Cerebellar nuclear complex (tissue), 1 donor: ENCODE data around the gene NT5C1A.
A peak's percentile ranks its signal among the peaks of the same experiment; 100 is the strongest.

Experiments
- DNase-seq, 2 experiments: peaks; one replicate each; lab custom pipeline; 2025; lab: John Stamatoyannopoulos, UW

Gene NT5C1A

GRCh38 chr1:39689635-39690034, 17.7 kb upstream of the NT5C1A start:
- DNase-seq, result peak in 1 of 2 experiments; percentile 34

DNA sequence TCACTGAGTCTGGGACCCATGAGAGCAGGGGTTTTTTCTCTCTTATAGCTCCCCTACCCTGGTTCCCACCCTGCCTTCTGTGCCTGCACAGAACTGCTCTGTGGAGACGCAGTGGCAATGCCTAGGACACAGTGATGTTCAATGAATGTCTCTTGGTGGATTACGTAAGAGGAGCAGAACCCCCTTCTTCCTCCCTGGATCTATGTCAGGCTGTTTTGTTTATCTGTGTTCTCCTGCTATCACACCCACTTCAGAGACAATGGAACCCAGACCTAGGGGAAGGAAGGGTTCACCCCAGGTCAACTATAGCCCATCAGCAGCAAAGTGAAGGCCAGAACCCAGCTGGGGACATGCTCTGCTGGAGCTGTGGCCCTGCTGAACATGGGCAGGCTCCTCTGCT, 17.3 kb upstream of the NT5C1A start:
- no peak for DNase-seq

DNA sequence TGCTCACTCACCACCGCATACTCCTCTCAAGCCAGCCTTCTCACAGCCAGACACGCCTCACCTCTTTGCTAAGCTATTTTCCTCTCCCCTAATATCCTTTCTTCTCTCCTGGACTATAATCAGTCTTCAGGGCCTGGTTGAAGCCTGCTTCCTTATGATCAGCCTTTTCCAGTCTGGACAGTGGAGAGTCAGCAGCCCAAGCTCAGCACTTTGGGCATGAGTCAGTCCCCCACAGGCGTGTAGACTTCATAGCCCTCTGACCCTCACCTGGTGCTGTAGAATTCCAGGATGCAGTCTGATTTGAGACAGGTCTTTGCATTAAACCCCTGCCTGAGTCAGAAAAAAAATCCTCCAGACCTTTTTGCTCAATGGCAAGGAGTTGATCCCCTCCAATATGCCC, 16.8 kb upstream of the NT5C1A start:
- DNase-seq, result no peak

GRCh38 chr1:39687243-39687642, 15.3 kb upstream of the NT5C1A start:
- no peak for DNase-seq

DNA sequence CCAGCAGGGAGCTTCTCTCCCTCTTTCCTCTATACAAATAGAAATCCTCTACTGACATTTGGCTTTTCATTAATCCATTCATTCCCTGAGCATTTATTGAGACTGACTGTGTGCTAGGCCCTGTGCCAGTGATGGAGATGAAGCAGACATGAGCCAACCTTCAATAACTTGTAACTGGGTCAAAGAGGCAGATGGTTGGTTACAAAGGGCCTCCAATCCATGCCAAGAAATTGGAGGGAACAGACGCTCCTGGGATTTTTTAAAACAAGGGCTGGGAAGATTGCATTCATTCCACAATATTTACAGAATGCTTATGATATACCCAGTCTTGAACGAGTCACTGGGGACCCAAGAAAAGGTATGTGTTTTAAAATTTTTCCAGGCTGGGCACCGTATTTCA, 13.2 kb upstream of the NT5C1A start:
- DNase-seq, result peak; percentile 78 to 95

DNA sequence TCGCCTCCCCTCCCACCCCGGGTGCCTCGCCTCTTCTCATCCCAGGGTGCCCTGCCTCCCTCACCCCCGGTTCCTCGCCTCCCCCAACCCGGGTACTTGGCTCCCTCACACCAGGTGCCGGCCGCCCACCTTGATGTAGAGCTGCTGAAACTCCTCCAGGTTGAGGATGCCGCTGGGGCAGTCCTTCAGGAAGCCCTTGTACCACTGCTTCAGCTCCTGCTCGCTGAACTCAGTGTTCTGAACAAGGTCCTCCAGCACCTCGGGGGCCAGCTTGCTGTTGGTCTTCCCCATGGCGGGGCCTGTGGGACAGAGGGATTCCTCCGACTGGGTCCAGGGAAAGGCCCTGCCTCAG, 12.4 kb upstream of the NT5C1A start:
- DNase-seq, result no peak

- no peak for DNase-seq
Observed at GRCh38 chr1:39683591-39684312, 11.8 kb upstream of the NT5C1A start.

- DNase-seq, result no peak
Observed at GRCh38 chr1:39681999-39682398, 10.1 kb upstream of the NT5C1A start.

- DNase-seq, result no peak
Observed at GRCh38 chr1:39681294-39681693, 9.4 kb upstream of the NT5C1A start.

GRCh38 chr1:39680751-39681150, 8.8 kb upstream of the NT5C1A start:
- DNase-seq, result no peak

DNA sequence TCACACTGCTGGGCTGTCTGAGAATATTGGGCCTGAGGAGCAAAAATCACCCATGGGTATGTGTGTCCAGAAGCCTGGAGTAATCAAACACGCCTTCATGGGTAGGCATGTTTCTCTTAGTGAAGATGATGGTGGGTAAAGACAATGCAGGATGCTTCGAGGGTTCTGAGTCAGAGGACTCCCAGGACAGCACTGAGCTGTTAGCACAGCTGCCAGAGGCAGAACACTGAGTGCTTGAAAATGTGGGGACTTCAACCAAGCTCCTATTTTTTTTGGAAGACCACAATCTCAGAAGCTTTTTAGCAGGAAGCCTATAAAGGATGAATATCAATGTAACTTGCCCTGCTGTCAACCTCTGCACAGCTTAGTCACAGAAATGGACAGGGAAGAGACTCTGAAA, 7.9 kb upstream of the NT5C1A start:
- no peak for DNase-seq

GRCh38 chr1:39678889-39679288, 7.0 kb upstream of the NT5C1A start:
- DNase-seq, result no peak

- DNase-seq, result no peak
Observed at GRCh38 chr1:39677645-39678044, 5.7 kb upstream of the NT5C1A start.

GRCh38 chr1:39676948-39677548, 5.1 kb upstream of the NT5C1A start:
- DNase-seq, result no peak

DNA sequence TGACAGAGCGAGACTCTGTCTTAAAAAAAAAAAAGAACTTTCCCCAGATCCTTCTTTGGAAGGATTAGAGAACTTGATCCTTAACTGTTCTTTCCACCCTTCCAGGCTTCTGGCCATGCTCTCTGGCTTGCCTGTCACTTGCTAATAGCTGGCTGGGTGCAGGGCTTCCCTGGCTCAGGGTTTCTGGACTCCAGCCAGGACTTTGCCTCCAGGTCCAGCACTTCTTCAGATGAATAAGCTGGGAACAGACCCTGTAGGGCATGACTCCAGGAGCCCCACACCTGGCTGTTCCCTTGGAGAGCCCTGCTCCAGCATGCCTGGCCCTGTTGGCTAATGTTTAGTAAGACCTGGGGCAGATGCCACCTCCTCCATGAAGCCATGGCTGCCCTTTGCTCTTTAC, 3.3 kb upstream of the NT5C1A start:
- DNase-seq, result peak in 1 of 2 experiments; percentile 20

DNA sequence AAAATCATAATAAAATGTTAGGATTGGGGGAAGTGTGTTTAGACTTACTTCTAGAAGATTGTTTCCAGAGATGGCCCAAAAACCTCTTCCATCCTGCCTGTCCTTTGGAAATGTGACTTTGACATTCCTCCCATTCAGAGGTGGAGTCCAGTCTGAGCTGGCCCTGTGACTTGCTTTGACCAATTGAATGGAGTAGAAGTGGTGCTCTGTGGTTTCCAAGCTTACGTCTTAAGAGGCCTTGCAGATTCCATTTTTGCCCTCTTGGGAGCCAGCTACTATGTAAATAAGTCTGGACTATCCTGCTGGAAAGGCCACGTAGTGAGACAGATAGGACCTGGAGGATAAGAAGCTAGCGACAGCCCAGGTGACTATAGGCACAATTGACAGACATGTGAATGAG, 1.3 kb upstream of the NT5C1A start:
- no peak for DNase-seq

- peak in 1 of 2 experiments; percentile 56 for DNase-seq
Observed at GRCh38 chr1:39672551-39672947, 642 bp upstream of the NT5C1A start.

GRCh38 chr1:39671433-39671792, 494 bp downstream of the NT5C1A start:
- no peak for DNase-seq

DNA sequence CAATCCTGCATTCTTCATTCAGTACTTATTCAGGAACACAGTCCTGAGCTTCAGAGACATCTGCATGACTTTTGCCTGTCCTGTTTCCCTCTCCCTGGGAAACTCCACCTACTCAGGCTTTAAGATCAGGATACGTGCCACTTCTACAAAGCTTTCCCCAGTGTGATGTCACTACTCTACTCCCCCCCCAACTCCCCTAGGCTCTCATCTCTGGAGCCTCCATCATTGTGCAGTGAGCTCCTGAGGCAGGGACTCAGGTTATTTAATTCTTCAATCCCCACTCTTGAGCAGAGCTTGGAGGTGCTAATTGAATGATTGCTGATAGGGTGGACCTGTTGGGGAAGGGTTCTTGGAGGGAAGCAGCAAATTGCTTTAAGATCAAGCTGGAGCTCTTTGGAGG, 1.2 kb downstream of the NT5C1A start:
- no peak for DNase-seq

DNA sequence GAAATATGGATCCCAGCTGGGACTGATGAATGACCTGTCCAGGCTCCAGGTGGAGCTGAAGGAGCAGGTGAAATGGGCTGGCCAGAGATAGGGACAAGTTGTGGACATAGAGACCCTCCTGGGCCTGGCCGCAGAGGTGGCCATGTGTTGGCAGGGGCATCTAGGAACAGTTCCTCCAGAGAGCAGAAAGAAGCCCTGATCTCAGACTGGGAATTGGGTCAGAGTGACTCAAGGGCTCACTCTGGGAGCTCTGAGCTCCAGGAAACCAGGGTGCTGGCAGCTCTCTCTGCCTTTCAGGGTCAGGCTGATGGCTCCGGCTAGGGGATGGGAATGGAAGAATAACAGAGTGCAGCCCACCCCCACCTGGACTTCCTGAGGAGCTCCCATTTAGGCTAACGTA, 3.0 kb downstream of the NT5C1A start:
- no peak for DNase-seq

DNA sequence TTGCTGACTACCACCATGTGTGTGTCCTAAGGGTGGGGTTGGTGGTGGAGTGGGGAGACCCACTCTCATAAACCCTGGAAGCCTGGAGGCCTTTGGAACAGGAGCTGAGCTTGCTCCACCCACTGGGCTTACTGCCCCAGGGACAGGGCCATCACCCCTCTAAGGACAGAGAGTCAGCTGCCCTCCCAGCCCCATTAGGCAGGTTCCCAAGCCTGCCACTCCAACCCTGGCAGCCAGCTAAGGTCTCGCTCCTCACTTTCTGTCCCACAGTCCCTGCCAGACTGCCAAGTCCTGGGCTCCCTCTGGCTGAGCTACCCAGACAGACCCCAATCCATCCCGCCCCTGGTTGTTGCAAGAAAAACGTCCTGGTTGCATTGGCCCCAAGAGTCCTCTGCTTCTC, 3.8 kb downstream of the NT5C1A start:
- DNase-seq, result no peak

DNA sequence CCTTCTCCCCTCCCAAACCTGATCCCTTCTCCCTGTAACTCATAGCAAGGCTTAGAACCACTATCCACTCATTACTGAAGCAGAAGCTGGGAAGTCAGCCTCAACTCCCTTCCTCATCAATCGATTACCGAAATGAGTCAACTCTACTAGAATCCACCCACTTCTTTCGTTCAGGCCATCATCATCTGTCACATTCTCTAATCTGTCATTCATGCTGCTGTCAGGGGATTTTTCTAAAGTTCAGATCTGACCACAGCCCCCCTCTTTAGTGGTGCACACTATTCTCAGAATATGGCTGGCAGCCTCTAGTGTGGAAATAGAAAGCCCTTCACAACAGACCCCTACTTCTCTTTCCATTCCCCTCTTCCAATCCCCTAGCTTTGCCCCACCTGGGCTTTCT, 5.1 kb downstream of the NT5C1A start:
- no peak for DNase-seq

GRCh38 chr1:39663559-39663958, 8.3 kb downstream of the NT5C1A start:
- no peak for DNase-seq

GRCh38 chr1:39662861-39663260, 9.0 kb downstream of the NT5C1A start:
- DNase-seq, result no peak
